Cardiac fibroblast (primary cell): ENCODE results near the gene UQCC5.

Source experiments
- DNase-seq, 2 donors: peaks; one replicate each; pipeline versions ENCODE4 v3.0.0 to v3.0.0-alpha.2; 2010; ENCODE audit warnings: low read depth in 2 of 2
- H3K4me3 ChIP-seq, 2 donors: replicated peaks in 1 of 2; 1 replicate in 1 of 2; 2 replicates in 1 of 2; pipeline ENCODE4 v1.5.1; 2011; ENCODE audit warnings: low read depth in 2 of 2, low read length in 2 of 2, mild to moderate bottlenecking in 2 of 2, moderate library complexity in 1 of 2
- TF ChIP-seq, protein P1 (sequence below): IDR thresholded peaks from one replicate; pipeline ENCODE4 v1.5.1; 2011; ENCODE audit warnings: low read depth, mild to moderate bottlenecking, low read length, inconsistent platforms

Gene UQCC5

GRCh38 chr3:52555056-52555455 is 18.7 kb downstream of the UQCC5 start:
- TF ChIP-seq, protein P1, sequence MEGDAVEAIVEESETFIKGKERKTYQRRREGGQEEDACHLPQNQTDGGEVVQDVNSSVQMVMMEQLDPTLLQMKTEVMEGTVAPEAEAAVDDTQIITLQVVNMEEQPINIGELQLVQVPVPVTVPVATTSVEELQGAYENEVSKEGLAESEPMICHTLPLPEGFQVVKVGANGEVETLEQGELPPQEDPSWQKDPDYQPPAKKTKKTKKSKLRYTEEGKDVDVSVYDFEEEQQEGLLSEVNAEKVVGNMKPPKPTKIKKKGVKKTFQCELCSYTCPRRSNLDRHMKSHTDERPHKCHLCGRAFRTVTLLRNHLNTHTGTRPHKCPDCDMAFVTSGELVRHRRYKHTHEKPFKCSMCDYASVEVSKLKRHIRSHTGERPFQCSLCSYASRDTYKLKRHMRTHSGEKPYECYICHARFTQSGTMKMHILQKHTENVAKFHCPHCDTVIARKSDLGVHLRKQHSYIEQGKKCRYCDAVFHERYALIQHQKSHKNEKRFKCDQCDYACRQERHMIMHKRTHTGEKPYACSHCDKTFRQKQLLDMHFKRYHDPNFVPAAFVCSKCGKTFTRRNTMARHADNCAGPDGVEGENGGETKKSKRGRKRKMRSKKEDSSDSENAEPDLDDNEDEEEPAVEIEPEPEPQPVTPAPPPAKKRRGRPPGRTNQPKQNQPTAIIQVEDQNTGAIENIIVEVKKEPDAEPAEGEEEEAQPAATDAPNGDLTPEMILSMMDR: no peak

GRCh38 chr3:52557011-52557960 is 20.9 kb downstream of the UQCC5 start:
- DNase-seq: no peak
- TF ChIP-seq, protein P1: no peak
- H3K4me3 ChIP-seq: no peak overlapping the region

More at GRCh38 chr3:52555056-52555455, 18.7 kb downstream of the UQCC5 start:
- H3K4me3 ChIP-seq: no peak overlapping the region
- DNase-seq: no peak

DNA sequence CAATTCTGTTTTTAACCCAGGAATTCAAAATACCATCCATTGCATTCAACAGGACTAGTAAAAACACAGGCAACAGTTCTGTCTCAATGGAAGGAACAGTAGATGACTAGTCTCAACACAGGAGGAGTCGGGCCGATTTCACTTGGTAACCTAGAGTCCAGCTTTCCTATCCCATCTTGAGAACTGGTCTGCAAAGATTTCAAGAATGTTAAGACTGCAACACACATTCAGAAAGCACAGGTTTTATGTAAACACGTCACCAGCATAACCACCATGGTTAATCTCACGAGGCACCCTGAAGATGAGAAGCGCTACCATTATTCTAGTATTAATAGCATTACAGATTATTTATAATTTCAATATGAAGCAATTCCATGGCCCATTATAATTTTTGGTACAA is 22.0 kb downstream of the UQCC5 start:
- TF ChIP-seq, protein P1: no peak
- no peak overlapping the region for H3K4me3 ChIP-seq
- DNase-seq: no peak

GRCh38 chr3:52561028-52561747 is 24.8 kb downstream of the UQCC5 start:
- H3K4me3 ChIP-seq: no peak overlapping the region
- DNase-seq: no peak
- TF ChIP-seq, protein P1: no peak

- no peak for DNase-seq
- TF ChIP-seq, protein P1: no peak
- no peak overlapping the region for H3K4me3 ChIP-seq
These were observed 27.6 kb downstream of the UQCC5 start for GRCh38 chr3:52563984-52564383.

- H3K4me3 ChIP-seq: no peak overlapping the region
- DNase-seq: no peak
- TF ChIP-seq, protein P1: no peak
These were observed 31.7 kb downstream of the UQCC5 start for GRCh38 chr3:52568069-52568468.
